NCI-H1092 treated with DMSO at 0.1 percent for 48 hours (cell line): ENCODE measurements around the gene ZNF428.
"Not testable (repeated sequence)": the region's sequence is repeated elsewhere in the genome, so short reads cannot be mapped to it uniquely, and the experiment has no call there.

Experiments used
- DNase-seq: peaks from one replicate; lab custom pipeline; 2025; lab: John Stamatoyannopoulos, UW

ZNF428 gene

GRCh38 chr19:43616954-43617353 is 2.5 kb downstream of the ZNF428 start:
- DNase-seq: no peak

DNA sequence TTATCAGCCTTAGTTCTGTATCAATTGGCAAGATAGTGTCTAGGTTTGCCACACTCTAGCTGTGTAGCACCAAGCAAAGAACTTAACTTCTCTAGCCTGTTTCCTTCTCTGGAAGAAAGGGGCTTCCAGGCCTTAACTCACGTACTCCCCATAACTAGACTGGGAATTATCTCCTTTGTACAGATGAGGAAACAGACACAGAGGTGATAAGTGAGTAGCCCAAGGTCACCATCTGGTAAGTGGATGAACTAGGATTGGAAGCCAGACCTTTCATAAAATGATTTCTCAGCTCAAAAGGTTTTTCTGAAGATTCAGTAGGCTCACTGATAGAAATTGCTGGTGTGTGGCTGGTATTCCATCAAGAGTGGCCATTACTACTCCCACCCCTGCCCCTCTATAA is 3.1 kb downstream of the ZNF428 start:
- no peak for DNase-seq

GRCh38 chr19:43612374-43612773 is 7.1 kb downstream of the ZNF428 start:
- DNase-seq: no peak

- DNase-seq: no peak
Measured at GRCh38 chr19:43611788-43612187, 7.6 kb downstream of the ZNF428 start, which contains the start of gene SRRM5. SRRM5 (plus strand) TSS chr19:43612088; CDS start chr19:43612122, 34 bp downstream.

- DNase-seq: no peak
Measured at GRCh38 chr19:43610493-43610892, 8.9 kb downstream of the ZNF428 start.

- no peak for DNase-seq
Measured at GRCh38 chr19:43609872-43610271, 9.6 kb downstream of the ZNF428 start.

GRCh38 chr19:43607238-43608205 is 11.9 kb downstream of the ZNF428 start:
- no peak for DNase-seq

DNA sequence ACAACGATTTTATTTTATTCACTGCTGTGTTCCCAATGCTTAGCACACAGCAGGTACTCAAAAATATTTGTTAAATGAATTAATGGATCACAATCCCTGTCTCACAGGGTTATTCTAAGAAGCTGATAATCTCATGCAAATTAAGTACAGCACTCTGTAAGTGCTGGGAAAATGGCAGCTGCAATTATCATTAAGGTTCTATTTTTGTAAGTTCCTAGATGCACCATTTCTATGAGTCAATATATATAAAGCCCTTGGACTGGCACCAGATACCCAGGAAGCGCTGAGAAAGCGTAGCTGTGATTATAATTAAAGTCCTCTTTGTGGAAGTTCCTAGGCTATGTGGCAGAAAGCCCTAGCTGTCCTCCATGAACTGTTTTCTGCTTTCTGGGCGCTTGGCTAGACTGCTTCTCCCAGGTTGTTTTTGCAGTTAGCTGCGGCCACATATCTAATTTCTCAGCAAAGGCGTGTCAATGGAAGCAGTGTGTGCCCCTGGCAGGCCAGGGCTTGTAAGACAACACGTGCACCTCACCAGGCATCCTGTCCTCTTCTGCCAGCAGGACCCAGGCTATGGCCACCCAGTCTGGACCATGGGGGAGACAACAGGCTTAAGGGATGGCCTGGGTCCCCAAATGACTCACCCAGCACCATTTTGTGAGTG is 12.7 kb downstream of the ZNF428 start:
- DNase-seq: no peak

DNA sequence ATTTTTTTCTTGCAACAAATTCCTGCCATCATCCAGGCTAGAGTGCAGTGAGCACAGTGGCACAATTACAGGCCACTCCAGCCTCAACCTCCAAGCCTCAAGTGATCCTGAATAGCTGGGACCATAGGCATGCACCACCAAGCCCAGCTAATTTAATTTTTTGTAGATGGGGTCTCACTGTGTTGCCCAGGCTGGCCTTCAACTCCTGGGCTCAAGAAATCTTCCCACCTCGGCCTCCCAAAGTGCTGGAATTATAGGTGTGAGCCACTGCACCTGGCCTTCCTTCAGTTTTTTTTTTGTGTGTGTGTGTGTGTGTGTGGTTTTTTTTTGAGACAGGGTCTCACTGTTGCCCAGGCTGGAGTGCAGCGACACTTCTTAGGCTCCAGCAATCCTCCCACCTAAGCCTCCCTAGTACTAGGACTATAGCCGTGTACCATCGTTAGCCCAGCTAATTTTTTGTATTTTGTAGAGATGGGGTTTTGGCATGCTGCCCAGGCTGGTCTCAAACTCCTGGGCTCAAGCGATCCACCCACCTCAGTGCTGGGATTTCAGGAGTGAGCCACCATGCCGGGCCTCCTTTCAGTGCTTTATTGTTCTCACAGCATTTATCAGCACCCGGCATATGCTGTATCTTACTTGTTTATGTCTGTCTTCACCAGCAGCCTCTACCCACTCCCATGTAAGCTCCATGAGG is 13.4 kb downstream of the ZNF428 start:
- DNase-seq: no peak

- not testable (repeated sequence) for DNase-seq
Measured at GRCh38 chr19:43600326-43600725, 19.1 kb downstream of the ZNF428 start.

DNA sequence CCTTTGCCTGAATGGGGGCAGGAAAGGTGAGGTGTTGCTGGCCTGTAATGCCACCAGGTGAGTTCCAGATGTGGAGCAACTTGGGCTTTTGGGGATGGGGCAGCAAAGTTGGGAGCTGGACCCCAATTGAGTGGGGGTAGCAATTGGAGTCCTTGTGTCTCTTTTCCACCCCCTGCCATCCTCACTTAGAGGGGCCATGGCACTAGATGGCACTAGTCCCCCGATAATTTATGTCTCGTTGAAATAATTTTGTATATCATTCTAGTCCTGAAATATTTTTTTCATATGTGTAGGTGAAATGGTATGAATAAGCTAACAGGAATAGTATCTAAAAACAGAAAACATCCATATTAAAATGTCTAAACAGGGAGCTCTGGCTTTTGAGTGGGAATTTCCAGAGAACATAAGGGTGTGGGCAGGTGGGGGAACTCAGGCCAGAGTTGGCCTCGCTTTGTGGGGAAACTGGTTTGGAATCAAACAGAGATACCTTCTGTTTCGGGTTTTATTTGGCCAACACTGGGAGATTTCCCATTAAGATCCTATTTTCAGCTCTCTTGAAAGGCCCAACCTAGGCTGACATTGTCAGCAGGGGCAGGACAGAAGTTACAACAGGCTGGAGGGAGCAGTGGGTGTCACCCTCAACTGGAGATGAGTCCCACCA is 19.7 kb downstream of the ZNF428 start:
- no peak for DNase-seq

DNA sequence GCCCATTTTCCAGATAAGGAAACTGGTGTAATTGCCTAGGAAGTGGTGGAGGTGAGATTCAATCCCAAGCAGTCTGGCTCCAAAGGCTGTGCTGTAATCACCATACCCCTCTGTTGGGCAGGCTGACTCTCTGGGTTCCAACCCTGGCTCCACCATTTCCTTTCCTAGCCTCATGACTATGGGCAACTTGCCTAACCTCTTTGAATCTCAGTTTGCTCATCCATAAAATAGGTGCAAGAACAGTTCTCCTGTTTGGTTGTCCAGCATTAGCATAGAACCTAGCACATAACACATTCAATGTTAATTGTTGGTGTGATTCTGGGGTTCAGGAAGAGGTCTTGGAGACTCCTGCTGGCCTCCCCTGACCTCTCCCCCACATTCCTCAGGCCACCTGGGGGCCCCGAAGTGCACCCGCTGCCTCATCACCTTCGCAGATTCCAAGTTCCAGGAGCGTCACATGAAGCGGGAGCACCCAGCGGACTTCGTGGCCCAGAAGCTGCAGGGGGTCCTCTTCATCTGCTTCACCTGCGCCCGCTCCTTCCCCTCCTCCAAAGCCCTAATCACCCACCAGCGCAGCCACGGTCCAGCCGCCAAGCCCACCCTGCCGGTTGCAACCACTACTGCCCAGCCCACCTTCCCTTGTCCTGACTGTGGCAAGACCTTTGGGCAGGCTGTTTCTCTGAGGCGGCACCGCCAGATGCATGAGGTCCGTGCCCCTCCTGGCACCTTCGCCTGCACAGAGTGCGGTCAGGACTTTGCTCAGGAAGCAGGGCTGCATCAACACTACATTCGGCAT is 20.8 kb downstream of the ZNF428 start:
- no peak for DNase-seq

GRCh38 chr19:43597876-43598275 is 21.6 kb downstream of the ZNF428 start:
- no peak for DNase-seq

DNA sequence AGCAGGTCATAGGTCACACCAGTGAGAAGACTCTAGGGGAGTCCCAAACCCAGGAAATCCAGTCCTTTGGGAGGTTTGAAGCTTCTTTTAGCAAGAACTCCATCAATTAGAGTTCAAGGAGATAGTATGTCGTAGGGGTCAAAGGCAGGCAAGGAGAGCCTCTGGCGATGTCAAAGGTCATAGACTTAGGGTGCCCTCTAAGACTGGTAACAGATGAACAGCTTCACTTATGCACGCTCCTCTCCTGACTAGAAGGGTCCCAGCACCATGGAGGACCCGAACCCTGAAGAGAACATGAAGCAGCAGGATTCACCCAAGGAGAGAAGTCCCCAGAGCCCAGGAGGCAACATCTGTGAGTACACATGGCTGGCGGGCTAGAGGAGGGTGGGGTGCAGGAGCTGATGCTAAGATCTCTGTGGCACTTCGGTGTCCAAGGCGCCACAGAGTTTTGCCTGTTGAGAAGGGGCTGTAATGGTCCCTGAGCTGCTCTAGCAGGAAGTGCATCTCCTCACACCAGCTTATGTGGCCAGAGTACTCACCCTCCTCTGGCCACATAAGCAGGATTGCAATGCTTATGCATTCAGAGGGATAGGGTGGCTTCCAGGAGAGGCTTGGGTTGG is 22.5 kb downstream of the ZNF428 start:
- DNase-seq: no peak

GRCh38 chr19:43595999-43596841 is 23.2 kb downstream of the ZNF428 start, which contains the start of the genes IRGQ and ZNF576:
IRGQ (minus strand) TSS chr19:43596134; CDS start chr19:43595338, 796 bp downstream.
ZNF576 (plus strand) TSS chr19:43596595; CDS start chr19:43597109, 514 bp downstream.
- peak; percentile 97 for DNase-seq

GRCh38 chr19:43595605-43595998 is 23.8 kb downstream of the ZNF428 start:
- peak; percentile 34 for DNase-seq

GRCh38 chr19:43594710-43595604 is 24.5 kb downstream of the ZNF428 start:
- DNase-seq: peak; percentile 34

- no peak for DNase-seq
Measured at GRCh38 chr19:43594081-43594697, 25.2 kb downstream of the ZNF428 start.
